ENCODE results near the gene GDI1.

GRCh38 chrX:154470914-154471568, 34.1 kb downstream of the GDI1 start:
- TF ChIP-seq CSDC2 (CRISPR knock-in tag; IDR thresholded peaks at IDR 0.05) (no peak), ZC3H10 (CRISPR knock-in tag; IDR thresholded peaks at IDR 0.05) (no peak)
- TF ChIP-seq, protein P1, sequence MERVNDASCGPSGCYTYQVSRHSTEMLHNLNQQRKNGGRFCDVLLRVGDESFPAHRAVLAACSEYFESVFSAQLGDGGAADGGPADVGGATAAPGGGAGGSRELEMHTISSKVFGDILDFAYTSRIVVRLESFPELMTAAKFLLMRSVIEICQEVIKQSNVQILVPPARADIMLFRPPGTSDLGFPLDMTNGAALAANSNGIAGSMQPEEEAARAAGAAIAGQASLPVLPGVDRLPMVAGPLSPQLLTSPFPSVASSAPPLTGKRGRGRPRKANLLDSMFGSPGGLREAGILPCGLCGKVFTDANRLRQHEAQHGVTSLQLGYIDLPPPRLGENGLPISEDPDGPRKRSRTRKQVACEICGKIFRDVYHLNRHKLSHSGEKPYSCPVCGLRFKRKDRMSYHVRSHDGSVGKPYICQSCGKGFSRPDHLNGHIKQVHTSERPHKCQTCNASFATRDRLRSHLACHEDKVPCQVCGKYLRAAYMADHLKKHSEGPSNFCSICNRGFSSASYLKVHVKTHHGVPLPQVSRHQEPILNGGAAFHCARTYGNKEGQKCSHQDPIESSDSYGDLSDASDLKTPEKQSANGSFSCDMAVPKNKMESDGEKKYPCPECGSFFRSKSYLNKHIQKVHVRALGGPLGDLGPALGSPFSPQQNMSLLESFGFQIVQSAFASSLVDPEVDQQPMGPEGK (CRISPR knock-in tag; IDR thresholded peaks at IDR 0.05; ENCODE audit: borderline replicate concordance), result no peak

Measured in SK-N-SH treated with all-trans-retinoic acid at 6 μM for 48 hours (cell line).